HG03196 (cell line): ENCODE results near the gene ZNF273.
"Not testable (repeated sequence)": the region's sequence is repeated elsewhere in the genome, so short reads cannot be mapped to it uniquely, and the experiment has no call there.

ENCODE experiments used
- ATAC-seq: cut with Tn5 transposase; IDR thresholded peaks from one replicate; pipeline ENCODE4 v1.9.1; 2021; ENCODE audit not compliant: unreplicated experiment

The ZNF273 gene

DNA sequence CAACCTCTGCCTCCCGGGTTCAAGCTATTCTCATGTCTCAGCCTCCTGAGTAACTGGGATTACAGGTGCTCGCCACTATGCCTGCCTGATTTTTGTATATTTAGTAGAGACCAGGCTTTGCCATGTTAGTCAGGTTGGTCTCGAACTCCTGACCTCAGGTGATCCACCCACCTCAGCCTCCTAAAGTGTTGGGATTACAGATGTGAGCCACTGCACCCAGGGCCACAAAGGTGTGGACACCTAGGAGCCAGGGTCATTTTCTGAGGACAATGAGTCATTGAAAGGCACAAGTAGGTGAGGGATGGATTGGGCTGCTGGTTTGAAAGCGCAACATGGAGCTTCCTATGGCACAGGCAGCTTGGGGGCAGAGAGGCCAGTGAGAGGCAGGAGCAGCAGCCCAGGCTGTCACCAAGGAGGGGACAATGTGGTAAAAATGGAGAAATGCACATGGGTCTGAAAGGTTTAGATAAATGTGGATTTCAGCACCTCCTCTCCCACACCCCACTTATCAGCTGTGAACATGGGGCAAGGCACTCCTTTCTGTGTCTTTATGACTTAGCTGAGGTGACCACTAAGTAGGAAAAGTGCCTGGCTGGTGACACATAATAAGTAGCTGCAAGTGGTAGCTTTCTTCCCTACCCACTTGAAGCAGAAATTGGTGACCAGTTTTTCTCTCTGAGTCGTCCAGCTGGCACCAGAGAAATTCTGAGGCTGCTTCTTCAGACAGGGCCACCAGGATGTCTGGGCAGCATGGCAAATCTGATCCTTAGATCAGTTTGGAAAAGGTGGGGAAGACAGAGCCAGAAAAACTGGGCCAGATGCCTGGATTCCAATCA is 41.8 kb downstream of the ZNF273 start:
- ATAC-seq: not testable (repeated sequence)

GRCh38 chr7:64945503-64946175 is 42.6 kb downstream of the ZNF273 start:
- no peak for ATAC-seq

GRCh38 chr7:64946772-64947171 is 43.7 kb downstream of the ZNF273 start:
- no peak for ATAC-seq

- no peak for ATAC-seq
Observed at GRCh38 chr7:64947252-64948000, 44.4 kb downstream of the ZNF273 start.

- ATAC-seq: not testable (repeated sequence)
Observed at GRCh38 chr7:64948774-64949173, 45.7 kb downstream of the ZNF273 start.

GRCh38 chr7:64950673-64951072 is 47.6 kb downstream of the ZNF273 start:
- not testable (repeated sequence) for ATAC-seq

DNA sequence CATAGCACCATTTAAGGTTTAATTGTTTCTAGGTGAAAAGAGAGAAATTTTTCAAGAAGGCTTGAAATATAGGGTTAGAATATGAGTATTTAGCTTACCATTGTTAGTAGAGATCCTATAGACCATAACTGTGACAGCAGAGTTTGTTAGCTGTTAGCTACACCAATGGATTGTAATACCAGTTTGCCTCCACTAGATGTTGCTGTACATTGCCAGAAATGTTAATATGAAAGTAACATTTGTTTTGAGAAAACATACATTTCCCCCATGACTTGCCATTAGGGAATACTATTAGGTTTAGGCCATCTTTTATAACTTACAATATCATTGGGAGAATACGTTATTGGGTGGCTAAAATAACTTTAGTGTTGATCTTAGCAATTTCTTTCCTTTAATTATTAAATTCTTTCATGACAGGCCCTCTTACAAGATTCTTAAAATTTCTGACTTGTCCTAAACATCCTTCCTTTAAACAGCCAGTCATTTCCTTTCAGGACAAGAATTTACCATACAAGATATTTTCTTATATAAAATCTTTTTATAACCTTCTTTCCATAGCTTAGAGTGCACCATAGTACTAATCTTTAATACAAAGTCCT is 48.3 kb downstream of the ZNF273 start:
- ATAC-seq: no peak

- no peak for ATAC-seq
Observed at GRCh38 chr7:64959072-64959747, 56.1 kb downstream of the ZNF273 start.

- no peak for ATAC-seq
Observed at GRCh38 chr7:64965594-64965993, 62.5 kb downstream of the ZNF273 start.

GRCh38 chr7:64978497-64979203 is 75.6 kb downstream of the ZNF273 start:
- ATAC-seq: no peak
